Kidney capillary endothelial cell (primary cell): ENCODE measurements around the gene RHOG.
"Not testable (repeated sequence)": the region's sequence is repeated elsewhere in the genome, so short reads cannot be mapped to it uniquely, and the experiment has no call there.

Experiments
- DNase-seq: peaks from one replicate; pipeline ENCODE4 v3.0.0-alpha.2; 2018; ENCODE audit warnings: low spot score

Gene RHOG

DNA sequence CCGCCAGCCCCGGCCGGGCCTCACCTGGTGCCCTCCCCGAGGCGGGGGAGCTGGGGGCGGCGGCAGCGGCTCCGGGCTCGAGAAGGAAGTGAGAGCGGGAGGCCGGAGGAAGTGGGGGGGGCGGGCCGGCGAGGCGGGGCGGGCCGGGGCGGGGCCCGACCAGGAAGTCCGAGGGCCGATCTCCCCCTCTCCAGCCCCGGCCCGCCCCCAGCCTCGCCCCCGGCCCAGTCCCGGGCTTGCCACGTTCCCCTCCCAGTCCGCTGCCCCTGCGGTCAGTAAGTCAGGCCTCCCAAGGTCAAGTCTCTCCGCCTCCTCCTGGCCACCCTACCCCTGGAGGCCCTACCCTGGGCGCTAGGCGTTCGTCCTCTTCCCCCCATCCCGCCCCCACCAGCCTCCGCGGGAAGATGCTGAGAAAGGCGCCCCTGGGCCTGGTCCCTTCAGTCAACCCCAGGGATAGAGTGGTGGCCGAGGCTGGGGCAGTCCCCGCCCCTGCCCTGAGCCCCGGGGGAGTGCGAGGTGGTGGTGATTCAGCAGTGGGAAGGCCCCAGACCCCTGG is at the start of gene RHOG:
Gene RHOG, minus strand, starts transcription at position 90 of the 556 bp plus-strand sequence. CDS start 12,821 bp downstream, outside the sequence.
- DNase-seq: no peak

DNA sequence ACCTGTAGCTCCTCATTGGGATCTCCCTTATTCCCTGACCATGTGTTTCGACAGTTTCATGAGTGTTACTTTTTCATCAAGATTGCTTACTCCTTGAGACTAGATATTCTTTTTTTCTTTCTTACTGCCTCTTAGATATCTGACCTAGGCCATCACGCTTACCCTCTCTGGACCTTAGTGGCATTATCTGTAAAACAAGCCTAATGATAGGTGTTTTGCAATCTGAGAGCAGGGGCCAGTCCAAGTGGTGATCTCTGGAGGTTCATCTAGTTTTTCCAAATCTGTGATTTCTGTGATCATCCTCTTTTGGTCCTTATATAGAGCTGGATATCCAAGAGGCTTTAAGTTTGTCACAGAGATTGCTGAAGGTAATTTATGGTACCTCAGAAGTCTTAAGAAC is 49.3 kb upstream of the RHOG start:
- DNase-seq: no peak

DNA sequence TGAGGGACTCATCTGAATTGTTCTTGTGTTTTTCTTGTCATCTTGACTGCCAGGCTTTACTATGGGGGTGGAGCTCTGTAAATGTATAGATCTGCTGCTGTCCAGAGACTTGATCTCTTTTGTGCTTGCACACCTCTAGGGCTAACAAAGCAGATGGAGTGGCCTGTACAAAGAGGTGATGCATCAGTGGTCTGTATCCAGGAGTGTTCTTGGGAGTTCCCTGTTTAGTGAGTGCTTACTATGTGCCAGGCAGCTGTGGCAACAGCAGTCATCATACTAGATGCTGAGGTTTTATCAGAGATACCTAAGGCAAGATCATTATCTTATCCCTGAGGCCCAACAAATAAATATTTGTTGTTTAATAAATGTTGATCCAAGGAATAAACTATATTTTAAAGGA is 48.1 kb upstream of the RHOG start:
- DNase-seq: no peak

DNA sequence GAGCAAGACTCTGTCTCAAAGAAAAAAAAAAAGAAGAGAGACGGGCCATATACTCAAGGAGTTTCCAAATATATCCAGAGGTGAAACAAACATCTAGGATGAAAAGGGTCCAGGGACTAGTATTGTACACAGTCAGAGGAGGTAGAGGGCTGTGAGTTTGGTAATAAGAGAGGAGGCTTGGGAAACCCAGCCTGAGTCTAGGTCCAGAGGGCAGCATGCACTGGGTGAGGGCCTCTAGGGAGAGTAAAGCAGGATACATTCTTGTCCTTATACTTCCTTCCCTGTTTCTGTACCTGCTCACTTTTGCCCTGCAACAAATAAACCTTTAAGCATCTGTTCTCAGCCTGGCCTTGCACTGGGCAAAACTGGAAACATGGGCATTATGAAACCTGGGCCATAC is 46.2 kb upstream of the RHOG start:
- DNase-seq: no peak

- no peak for DNase-seq
These were observed 45.1 kb upstream of the RHOG start for GRCh38 chr11:3885855-3886254.

DNA sequence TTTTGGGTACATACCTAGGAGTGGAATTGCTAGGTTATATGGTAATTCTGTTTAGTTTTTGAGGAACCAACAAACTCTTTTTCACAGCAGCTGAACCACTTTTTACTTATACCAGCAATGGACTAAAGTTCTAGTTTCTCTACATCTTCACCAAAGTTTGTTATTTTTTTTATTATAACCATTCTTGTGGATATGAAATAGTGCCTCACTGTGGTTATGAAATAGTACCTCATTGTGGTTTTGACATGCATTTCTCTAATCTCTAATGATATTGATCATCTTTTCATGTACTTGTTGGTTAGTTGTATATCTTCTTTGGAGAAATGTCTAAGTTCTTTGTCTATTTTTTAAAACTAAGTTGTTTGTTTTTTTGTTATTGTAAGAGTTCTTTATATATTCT is 41.9 kb upstream of the RHOG start:
- no peak for DNase-seq

DNA sequence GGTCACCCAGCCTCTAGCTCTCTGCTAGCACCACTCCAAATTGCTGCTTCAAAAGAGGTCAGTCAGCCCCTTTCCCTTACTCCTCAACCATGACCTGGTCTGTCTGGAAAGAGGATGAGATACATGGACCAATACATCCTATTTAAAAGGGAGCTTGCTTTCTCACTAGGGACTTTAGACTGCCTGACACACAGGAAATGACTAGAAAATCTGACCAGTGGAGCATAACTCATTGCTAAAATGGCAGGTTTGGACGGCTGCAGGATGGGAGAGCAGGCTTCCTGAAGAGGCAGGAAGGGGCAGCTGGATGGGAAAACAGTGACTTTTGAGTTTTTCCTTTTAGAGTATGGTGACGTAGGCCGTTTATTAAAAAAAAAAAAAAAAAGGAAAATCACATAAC is 40.0 kb upstream of the RHOG start:
- DNase-seq: peak; percentile 84

GRCh38 chr11:3879967-3880542 is 39.3 kb upstream of the RHOG start:
- no peak for DNase-seq

GRCh38 chr11:3879216-3879966 is 38.6 kb upstream of the RHOG start:
- DNase-seq: no peak

DNA sequence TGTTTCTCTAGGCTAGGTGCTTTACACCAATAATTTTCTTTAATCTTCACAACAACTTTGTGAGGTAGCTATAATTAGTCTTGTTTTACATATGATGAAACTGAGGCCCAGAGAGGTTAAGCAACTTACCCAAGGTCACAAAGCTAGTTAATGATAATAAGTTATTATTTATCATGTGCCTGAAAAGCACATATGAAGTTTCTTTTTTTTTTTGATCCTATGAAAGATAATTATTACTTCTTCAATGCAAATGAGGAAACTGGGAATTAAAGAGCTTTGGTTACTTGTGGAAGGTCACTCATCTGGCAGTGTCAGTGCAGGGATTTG is 37.5 kb upstream of the RHOG start:
- no peak for DNase-seq

DNA sequence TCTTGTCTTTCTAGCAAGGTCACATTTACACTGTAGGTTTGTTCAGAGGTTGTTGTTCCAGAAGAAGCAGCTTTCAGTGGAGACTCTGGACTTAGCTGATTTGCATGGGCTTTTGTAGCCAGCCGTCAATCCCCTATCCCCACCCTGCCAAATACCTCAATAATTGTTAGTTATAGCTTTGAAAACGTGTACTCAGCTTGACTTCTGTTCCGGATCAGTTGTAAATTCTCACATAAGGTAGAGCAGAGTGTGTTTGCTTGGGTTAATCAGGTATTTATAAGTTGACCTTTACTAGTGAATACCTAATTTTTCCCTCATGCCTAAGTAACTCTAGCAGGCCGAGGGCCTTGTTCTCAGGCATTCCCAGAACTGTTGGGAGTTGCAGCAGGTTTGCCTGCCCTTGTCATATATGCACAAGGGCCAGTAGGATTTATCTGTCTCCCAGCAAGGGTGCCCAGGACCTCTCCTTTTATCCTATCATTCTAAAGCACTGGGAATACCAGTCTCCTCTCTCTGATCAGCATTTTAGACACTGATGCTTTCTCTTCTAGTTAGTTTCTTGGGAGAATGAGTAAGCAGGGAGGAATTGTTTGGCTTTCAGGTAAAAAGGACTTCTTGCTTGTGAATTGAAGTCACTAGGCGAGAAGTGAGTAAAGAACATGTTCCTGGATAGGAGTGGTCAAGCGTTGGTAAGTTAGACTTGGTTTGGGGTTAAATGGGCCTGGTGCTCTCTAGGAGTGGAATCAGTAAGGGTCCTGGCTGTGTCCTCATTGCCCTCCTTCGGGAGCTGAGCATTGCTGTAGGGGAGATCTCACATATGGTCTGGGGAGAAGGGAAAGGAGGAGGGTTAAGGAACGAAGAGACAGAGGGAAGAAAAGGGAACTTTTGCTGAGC is 36.9 kb upstream of the RHOG start:
- DNase-seq: no peak

DNA sequence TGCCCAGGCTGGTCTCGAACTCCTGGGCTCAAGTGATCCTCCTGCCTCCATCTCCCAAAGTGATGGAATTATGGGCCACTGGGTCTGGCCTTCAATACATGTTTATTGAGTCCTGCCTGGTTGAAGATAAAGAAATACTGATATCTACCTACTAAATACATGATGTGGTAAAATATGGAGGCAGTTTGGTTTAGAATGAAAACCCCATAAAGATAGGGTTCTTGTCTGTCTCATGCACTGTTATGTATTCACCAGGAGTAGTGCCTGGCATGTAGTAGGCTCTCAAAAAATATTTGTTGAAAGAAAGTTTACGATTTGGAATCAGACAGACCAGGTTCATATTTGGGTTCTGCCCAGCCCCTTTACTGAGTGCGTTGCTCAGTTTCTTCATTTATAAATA is 35.9 kb upstream of the RHOG start:
- no peak for DNase-seq

GRCh38 chr11:3873712-3874349 is 33.1 kb upstream of the RHOG start:
- DNase-seq: no peak

GRCh38 chr11:3867209-3868091 is 26.7 kb upstream of the RHOG start:
- DNase-seq: no peak

DNA sequence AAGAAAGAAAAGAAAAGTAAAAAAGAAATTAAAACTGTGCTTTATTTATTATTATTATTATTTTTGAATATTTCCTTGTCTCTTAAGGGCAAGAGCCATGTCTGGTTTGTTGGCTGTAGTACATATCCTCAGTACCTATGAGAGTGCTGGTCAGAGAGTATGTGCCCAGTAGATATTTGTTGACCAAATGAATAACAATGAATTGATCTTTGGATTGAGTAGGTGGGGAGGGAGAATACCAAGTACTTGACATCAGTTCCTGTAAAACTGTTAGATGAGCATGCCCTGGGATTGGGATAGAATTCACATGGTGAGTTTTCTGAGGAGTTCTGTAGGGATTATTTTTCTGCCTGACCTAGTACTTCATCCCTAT is 26.1 kb upstream of the RHOG start:
- DNase-seq: no peak

DNA sequence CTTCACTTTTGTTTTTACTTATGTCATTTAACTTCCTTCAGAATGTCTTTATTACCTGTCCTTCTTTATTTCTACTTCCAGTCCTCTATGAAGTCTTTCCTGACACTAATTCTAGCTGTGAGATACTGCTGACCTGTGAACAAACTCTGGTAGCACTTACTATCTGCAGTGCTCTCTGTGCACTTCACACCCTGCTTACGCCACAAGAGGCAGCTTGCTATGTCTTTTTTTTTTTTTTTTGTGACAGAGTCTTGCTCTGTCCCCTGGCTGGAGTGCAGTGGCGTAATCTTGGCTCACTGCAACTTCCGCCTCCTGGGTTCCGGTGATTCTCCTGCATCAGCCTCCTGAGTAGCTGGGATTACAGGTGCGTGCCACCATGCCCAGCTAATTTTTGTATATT is 25.4 kb upstream of the RHOG start:
- peak; percentile 40 for DNase-seq

GRCh38 chr11:3865388-3866193 is 24.8 kb upstream of the RHOG start:
- peak; percentile 73 for DNase-seq

- DNase-seq: no peak
These were observed 20.9 kb upstream of the RHOG start for GRCh38 chr11:3861683-3862082.

- not testable (repeated sequence) for DNase-seq
These were observed 20.2 kb upstream of the RHOG start for GRCh38 chr11:3860898-3861393.

- DNase-seq: no peak
These were observed 19.6 kb upstream of the RHOG start for GRCh38 chr11:3860375-3860774.
